B cell (primary cell): ENCODE results near the gene LIN37. TPM values are rescaled to one million over a fixed set of nuclear protein-coding genes. Genes with fewer than 3 reads are reported as not detected.

ENCODE experiments used
- ATAC-seq: fragments of 200-7000 bp; cut with Tn5 transposase; one replicate; pipeline ENCODE4 v1.10.0; 2021; ENCODE audit warnings: low read depth, mild to moderate bottlenecking, moderate number of reproducible peaks, moderate library complexity
- CTCF ChIA-PET: fragments of 350-600 bp; sonication (Branson Sonifier 250); formaldehyde crosslinking; loops from one replicate; lab custom pipeline; 2021; ENCODE audit warnings: antibody characterized with exemption, inconsistent platforms; lab: Charles Lee
- POLR2A ChIA-PET: fragments of 350-600 bp; sonication (Branson Sonifier 250); formaldehyde crosslinking; loops from one replicate; lab custom pipeline; 2021; ENCODE audit warnings: antibody characterized with exemption; lab: Charles Lee
- DNase-seq: peaks from one replicate; pipeline ENCODE4 v3.0.0; 2013
- H2AFZ ChIP-seq: 2 replicates; pipeline ENCODE4 v1.6.1; 2012; ENCODE audit warnings: mild to moderate bottlenecking, low read depth, low read length; ENCODE audit not compliant: insufficient read depth, poor library complexity, severe bottlenecking
- H3K27ac ChIP-seq, 2 donors: 1 replicate in 1 of 2; 2 replicates in 1 of 2; pipeline ENCODE4 v1.5.1; 2012 to 2013; ENCODE audit warnings: low read length in 2 of 2, mild to moderate bottlenecking in 2 of 2, moderate library complexity in 1 of 2
- H3K27me3 ChIP-seq, 4 experiments: fragments of 200-600 bp in 1 of 4; sonication (generic) in 1 of 4; replicated peaks in 1 of 4; 1 replicate in 2 of 4; 2 replicates in 2 of 4; pipeline versions ENCODE4 v1.6.1 to v1.7.0; 2013 to 2016; ENCODE audit warnings: low read length in 3 of 4, mild to moderate bottlenecking in 2 of 4, mixed read lengths in 1 of 4, moderate library complexity in 1 of 4; ENCODE audit not compliant: insufficient read depth in 4 of 4, control insufficient read depth in 3 of 4; ENCODE audit errors: control extremely low read depth in 1 of 4
- H3K36me3 ChIP-seq, 2 experiments: replicated peaks in 1 of 2; 1 replicate in 1 of 2; 2 replicates in 1 of 2; pipeline versions ENCODE4 v1.6.1 to v1.7.1; 2013; ENCODE audit warnings: low read length in 1 of 2; ENCODE audit not compliant: insufficient read depth in 2 of 2, control insufficient read depth in 1 of 2; ENCODE audit errors: control extremely low read depth in 1 of 2, extremely low read depth in 1 of 2
- H3K4me1 ChIP-seq, 2 donors: fragments of 200-600 bp in 1 of 2; sonication (generic) in 1 of 2; 1 replicate in 1 of 2; 2 replicates in 1 of 2; pipeline versions ENCODE4 v1.5.1 to v1.6.1; 2013 to 2017; ENCODE audit warnings: low read length in 2 of 2; ENCODE audit not compliant: control insufficient read depth in 2 of 2, insufficient read depth in 2 of 2
- H3K4me2 ChIP-seq: replicated peaks from 2 replicates; pipeline ENCODE3; 2012; ENCODE audit warnings: mild to moderate bottlenecking, low read depth, low read length; ENCODE audit not compliant: poor library complexity, severe bottlenecking
- H3K4me3 ChIP-seq, 5 experiments: fragments of 200-600 bp in 1 of 5; sonication (generic) in 1 of 5; 1 replicate in 3 of 5; 2 replicates in 2 of 5; pipeline versions ENCODE4 v1.5.1 to v1.7.0; 2011 to 2016; ENCODE audit warnings: low read length in 4 of 5, mild to moderate bottlenecking in 4 of 5, low read depth in 2 of 5, control low read depth in 1 of 5, moderate library complexity in 1 of 5; ENCODE audit not compliant: insufficient read depth in 1 of 5; ENCODE audit errors: control extremely low read depth in 1 of 5, extremely low read depth in 1 of 5
- H3K79me2 ChIP-seq: fragments of 200-600 bp; sonication (generic); one replicate; pipeline ENCODE4 v1.6.0; 2016; ENCODE audit warnings: low read length; ENCODE audit not compliant: control insufficient read depth, insufficient read depth
- H3K9ac ChIP-seq: fragments of 200-600 bp; sonication (generic); 2 replicates; pipeline ENCODE4 v1.6.1; 2017; ENCODE audit warnings: mild to moderate bottlenecking, low read length, moderate library complexity
- H3K9me3 ChIP-seq, 3 donors: one replicate each; pipeline versions ENCODE4 v1.6.1 to v1.7.1; 2013; ENCODE audit warnings: low read length in 2 of 3; ENCODE audit not compliant: control insufficient read depth in 2 of 3, insufficient read depth in 1 of 3; ENCODE audit errors: control extremely low read depth in 1 of 3
- H4K20me1 ChIP-seq: 2 replicates; pipeline ENCODE4 v1.6.0; 2012; ENCODE audit warnings: mild to moderate bottlenecking, low read length; ENCODE audit not compliant: insufficient read depth, control insufficient read depth, poor library complexity, severe bottlenecking
- H3K27ac Mint-ChIP-seq: one replicate; pipeline ENCODE4 v1.8.0; 2021; ENCODE audit warnings: mixed read lengths
- H3K27me3 Mint-ChIP-seq: one replicate; pipeline ENCODE4 v1.8.0; 2021; ENCODE audit warnings: mixed read lengths
- H3K4me1 Mint-ChIP-seq: one replicate; pipeline ENCODE4 v1.8.0; 2021; ENCODE audit warnings: mixed read lengths
- H3K4me3 Mint-ChIP-seq: one replicate; pipeline ENCODE4 v1.8.0; 2021; ENCODE audit warnings: mixed read lengths
- H3K9me3 Mint-ChIP-seq: one replicate; pipeline ENCODE4 v1.8.0; 2022; ENCODE audit warnings: mixed read lengths; ENCODE audit not compliant: insufficient read depth
- EZH2 ChIP-seq: IDR thresholded peaks from 2 replicates; pipeline ENCODE4 v1.6.1; 2012; ENCODE audit warnings: borderline replicate concordance, low read depth, mild to moderate bottlenecking, moderate library complexity, low read length; ENCODE audit not compliant: insufficient read depth, poor library complexity, severe bottlenecking
- WGBS: methylation state at CpG from one replicate; pipeline ENCODE4 v1.1.5; 2013; ENCODE audit warnings: missing lambda C conversion rate; ENCODE audit not compliant: insufficient coverage; 5-methylcytosine and 5-hydroxymethylcytosine counted together
- intact Hi-C: fragments of 100-400 bp; cut with micrococcal nuclease; formaldehyde crosslinking; loops from one replicate; pipeline ENCODE4 v1.10.0; 2022
- polyA plus RNA-seq: library from polyadenylated mRNA; depleted of rRNA; stranded (reverse); fragments of >200 nt; gene quantifications from 2 replicates; pipeline ENCODE4 v1.2.3, GENCODE V29; 2012
- total RNA-seq, 2 donors: library from RNA; stranded (reverse); fragments of 120-200 nt in 1 of 2; gene quantifications; 1 replicate in 1 of 2; 2 replicates in 1 of 2; pipeline versions ENCODE4 v1.2.3 to v1.2.4, GENCODE V29; 2013 to 2022
- TF ChIP-seq, protein P1 (sequence below): fragments of 200-600 bp; IDR thresholded peaks from one replicate; pipeline ENCODE4 v1.8.0; 2022; ENCODE audit warnings: antibody characterized with exemption, mild to moderate bottlenecking

LIN37 gene
- total and polyA plus RNA-seq, 2 donors (not counting 1 experiment from before 2014, with no cell fraction given): 22.3 to 64.1 TPM

GRCh38 chr19:35786299-35787160 is 38.2 kb downstream of the LIN37 start:
- Histone ChIP-seq H3K9ac (no peak overlapping the region), H3K79me2 (no peaks in the 10 kb centered on the region), H3K4me3 (no peak overlapping the region), H3K9me3 (no peaks in the 10 kb centered on the region), H4K20me1 (no peaks in the 10 kb centered on the region), H3K36me3 (peaks cover 0 to 2% of the 10 kb centered on the region in 2 experiments), H3K27ac (no peak overlapping the region), H3K4me1 (no peaks in the 10 kb centered on the region), H3K4me2 (no peak overlapping the region), H3K27me3 (no peaks in the 10 kb centered on the region), H2AFZ (no peak overlapping the region)
- intact Hi-C loops: no loop called here
- no peak overlapping the region for H3K4me3 Mint-ChIP-seq
- CTCF ChIA-PET: interaction anchor here (0.6 kb wide), 1 partner anchor 472 kb away, joined by 3 read pairs; no protein-coding TSS in a partner anchor
- H3K27me3 Mint-ChIP-seq: no peaks in the 10 kb centered on the region
- POLR2A ChIA-PET: no interaction called here
- no peak for ATAC-seq
- H3K9me3 Mint-ChIP-seq: no peaks in the 10 kb centered on the region
- no peaks in the 10 kb centered on the region for H3K4me1 Mint-ChIP-seq
- 97% methylated on average over 31 of the region's 31 CpGs for WGBS
- TF ChIP-seq, protein P1, sequence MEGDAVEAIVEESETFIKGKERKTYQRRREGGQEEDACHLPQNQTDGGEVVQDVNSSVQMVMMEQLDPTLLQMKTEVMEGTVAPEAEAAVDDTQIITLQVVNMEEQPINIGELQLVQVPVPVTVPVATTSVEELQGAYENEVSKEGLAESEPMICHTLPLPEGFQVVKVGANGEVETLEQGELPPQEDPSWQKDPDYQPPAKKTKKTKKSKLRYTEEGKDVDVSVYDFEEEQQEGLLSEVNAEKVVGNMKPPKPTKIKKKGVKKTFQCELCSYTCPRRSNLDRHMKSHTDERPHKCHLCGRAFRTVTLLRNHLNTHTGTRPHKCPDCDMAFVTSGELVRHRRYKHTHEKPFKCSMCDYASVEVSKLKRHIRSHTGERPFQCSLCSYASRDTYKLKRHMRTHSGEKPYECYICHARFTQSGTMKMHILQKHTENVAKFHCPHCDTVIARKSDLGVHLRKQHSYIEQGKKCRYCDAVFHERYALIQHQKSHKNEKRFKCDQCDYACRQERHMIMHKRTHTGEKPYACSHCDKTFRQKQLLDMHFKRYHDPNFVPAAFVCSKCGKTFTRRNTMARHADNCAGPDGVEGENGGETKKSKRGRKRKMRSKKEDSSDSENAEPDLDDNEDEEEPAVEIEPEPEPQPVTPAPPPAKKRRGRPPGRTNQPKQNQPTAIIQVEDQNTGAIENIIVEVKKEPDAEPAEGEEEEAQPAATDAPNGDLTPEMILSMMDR: no peak
- no peak for TF ChIP-seq EZH2
- H3K27ac Mint-ChIP-seq: no peak overlapping the region
- no peak for DNase-seq

DNA sequence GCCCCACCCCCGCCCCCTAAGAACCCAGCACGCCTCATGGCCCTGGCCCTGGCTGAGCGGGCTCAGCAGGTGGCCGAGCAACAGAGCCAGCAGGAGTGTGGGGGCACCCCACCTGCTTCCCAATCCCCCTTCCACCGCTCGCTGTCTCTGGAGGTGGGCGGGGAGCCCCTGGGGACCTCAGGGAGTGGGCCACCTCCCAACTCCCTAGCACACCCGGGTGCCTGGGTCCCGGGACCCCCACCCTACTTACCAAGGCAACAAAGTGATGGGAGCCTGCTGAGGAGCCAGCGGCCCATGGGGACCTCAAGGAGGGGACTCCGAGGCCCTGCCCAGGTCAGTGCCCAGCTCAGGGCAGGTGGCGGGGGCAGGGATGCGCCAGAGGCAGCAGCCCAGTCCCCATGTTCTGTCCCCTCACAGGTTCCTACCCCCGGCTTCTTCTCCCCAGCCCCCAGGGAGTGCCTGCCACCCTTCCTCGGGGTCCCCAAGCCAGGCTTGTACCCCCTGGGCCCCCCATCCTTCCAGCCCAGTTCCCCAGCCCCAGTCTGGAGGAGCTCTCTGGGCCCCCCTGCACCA is 38.9 kb downstream of the LIN37 start:
- Histone ChIP-seq H3K9me3 (no peaks in the 10 kb centered on the region), H3K79me2 (no peaks in the 10 kb centered on the region), H3K36me3 (peaks cover 0 to 2% of the 10 kb centered on the region in 2 experiments), H3K27me3 (no peaks in the 10 kb centered on the region), H3K9ac (no peak overlapping the region), H3K27ac (no peak overlapping the region), H2AFZ (no peak overlapping the region), H3K4me3 (no peak overlapping the region), H4K20me1 (no peaks in the 10 kb centered on the region), H3K4me2 (no peak overlapping the region), H3K4me1 (no peaks in the 10 kb centered on the region)
- no peaks in the 10 kb centered on the region for H3K27me3 Mint-ChIP-seq
- intact Hi-C loops: no loop called here
- no peak for DNase-seq
- ChIA-PET CTCF (no interaction called here), POLR2A (no interaction called here)
- no peak for ATAC-seq
- H3K9me3 Mint-ChIP-seq: no peaks in the 10 kb centered on the region
- H3K4me3 Mint-ChIP-seq: no peak overlapping the region
- TF ChIP-seq, protein P1: no peak
- no peak for TF ChIP-seq EZH2
- H3K27ac Mint-ChIP-seq: no peak overlapping the region
- no peaks in the 10 kb centered on the region for H3K4me1 Mint-ChIP-seq
- 94% methylated on average over 13 of the region's 15 CpGs for WGBS
